Activated B cell treated with CpG ODN at 0.5 μM for 24 hours (primary cell): ENCODE measurements around the gene DIAPH3. TPM values are rescaled to one million over a fixed set of nuclear protein-coding genes. Genes with fewer than 3 reads are reported as not detected.

Experiments
- ATAC-seq: fragments of 200-7000 bp; cut with Tn5 transposase; one replicate; pipeline ENCODE4 v1.10.0; 2021; ENCODE audit warnings: low read depth, mild to moderate bottlenecking, moderate library complexity
- CTCF ChIA-PET: fragments of 350-600 bp; sonication (Branson Sonifier 250); formaldehyde crosslinking; loops from one replicate; lab custom pipeline; 2021; ENCODE audit warnings: antibody characterized with exemption; lab: Charles Lee
- POLR2A ChIA-PET: fragments of 350-600 bp; sonication (Branson Sonifier 250); formaldehyde crosslinking; loops from one replicate; lab custom pipeline; 2021; ENCODE audit warnings: antibody characterized with exemption; lab: Charles Lee
- DNase-seq: peaks from one replicate; pipeline ENCODE4 v3.0.0; 2022
- H3K27ac Mint-ChIP-seq: one replicate; pipeline ENCODE4 v1.8.0; 2020; ENCODE audit warnings: mixed read lengths
- H3K27me3 Mint-ChIP-seq: one replicate; pipeline ENCODE4 v1.8.0; 2021; ENCODE audit warnings: mixed read lengths
- H3K36me3 Mint-ChIP-seq: one replicate; pipeline ENCODE4 v1.8.0; 2021; ENCODE audit warnings: low read depth, mixed read lengths
- H3K4me1 Mint-ChIP-seq: one replicate; pipeline ENCODE4 v1.8.0; 2021; ENCODE audit warnings: mixed read lengths
- H3K4me3 Mint-ChIP-seq: one replicate; pipeline ENCODE4 v1.8.0; 2020; ENCODE audit warnings: mild to moderate bottlenecking, mixed read lengths
- H3K9me3 Mint-ChIP-seq: one replicate; pipeline ENCODE4 v1.8.0; 2020; ENCODE audit warnings: mixed read lengths
- intact Hi-C: fragments of 100-400 bp; cut with micrococcal nuclease; formaldehyde crosslinking; loops from one replicate; pipeline ENCODE4 v1.15.1; 2024
- total RNA-seq: library from RNA; stranded (reverse); gene quantifications from 2 replicates; pipeline ENCODE4 v1.2.3, GENCODE V29; 2022
- TF ChIP-seq, protein P1 (sequence below): fragments of 200-600 bp; IDR thresholded peaks from one replicate; pipeline ENCODE4 v1.8.0; 2022; ENCODE audit warnings: antibody characterized with exemption, mild to moderate bottlenecking

Gene DIAPH3
- total RNA-seq, 1 donor from 2014 or later, result 0.38 TPM

DNA sequence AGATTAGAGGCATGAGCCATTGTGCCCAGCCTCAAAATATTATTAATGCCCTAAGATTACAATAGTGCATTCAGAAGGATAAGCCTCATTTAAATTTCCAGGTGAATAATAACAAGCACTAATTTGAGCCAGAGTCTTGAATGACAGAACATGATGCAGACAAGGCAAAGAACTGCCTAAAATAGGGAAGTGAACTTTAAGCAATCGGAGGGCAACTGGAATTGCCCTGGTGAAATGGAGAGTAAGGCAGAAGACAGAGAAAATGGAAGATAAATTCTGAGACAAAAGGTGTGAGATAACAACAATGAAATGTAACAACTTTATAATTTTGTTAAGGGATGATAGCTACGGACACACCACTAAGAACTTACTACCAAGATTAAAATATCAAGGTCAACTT, 199.9 kb downstream of the DIAPH3 start:
- Mint-ChIP-seq H3K36me3 (no peaks in the 10 kb centered on the region), H3K27me3 (no peaks in the 10 kb centered on the region), H3K4me1 (no peaks in the 10 kb centered on the region), H3K9me3 (no peaks in the 10 kb centered on the region), H3K27ac (no peak overlapping the region), H3K4me3 (no peak overlapping the region)
- intact Hi-C loops, result no loop called here
- no peak for ATAC-seq
- TF ChIP-seq, protein P1, sequence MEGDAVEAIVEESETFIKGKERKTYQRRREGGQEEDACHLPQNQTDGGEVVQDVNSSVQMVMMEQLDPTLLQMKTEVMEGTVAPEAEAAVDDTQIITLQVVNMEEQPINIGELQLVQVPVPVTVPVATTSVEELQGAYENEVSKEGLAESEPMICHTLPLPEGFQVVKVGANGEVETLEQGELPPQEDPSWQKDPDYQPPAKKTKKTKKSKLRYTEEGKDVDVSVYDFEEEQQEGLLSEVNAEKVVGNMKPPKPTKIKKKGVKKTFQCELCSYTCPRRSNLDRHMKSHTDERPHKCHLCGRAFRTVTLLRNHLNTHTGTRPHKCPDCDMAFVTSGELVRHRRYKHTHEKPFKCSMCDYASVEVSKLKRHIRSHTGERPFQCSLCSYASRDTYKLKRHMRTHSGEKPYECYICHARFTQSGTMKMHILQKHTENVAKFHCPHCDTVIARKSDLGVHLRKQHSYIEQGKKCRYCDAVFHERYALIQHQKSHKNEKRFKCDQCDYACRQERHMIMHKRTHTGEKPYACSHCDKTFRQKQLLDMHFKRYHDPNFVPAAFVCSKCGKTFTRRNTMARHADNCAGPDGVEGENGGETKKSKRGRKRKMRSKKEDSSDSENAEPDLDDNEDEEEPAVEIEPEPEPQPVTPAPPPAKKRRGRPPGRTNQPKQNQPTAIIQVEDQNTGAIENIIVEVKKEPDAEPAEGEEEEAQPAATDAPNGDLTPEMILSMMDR, result no peak
- ChIA-PET POLR2A (no interaction called here), CTCF (no interaction called here)
- no peak for DNase-seq

DNA sequence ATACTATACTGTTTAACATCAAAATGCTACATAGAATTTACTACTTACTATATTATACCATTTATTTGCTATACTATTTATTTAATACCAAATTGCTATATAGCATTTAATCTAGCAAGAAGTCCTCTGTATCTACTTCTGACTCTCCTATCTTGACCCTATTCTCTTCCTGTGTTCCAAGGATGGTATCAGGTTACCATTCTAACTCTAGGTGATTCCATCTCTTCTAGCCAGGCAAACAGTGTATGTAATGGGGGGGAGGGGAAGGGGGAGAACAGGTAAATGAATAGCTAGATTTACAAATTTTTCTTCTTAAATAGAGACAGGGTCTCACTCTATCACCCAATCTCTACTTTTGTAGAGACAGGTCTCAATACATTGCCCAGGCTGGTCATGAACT, 200.3 kb downstream of the DIAPH3 start:
- Mint-ChIP-seq H3K4me3 (no peak overlapping the region), H3K27me3 (no peaks in the 10 kb centered on the region), H3K27ac (no peak overlapping the region), H3K4me1 (no peaks in the 10 kb centered on the region), H3K36me3 (no peaks in the 10 kb centered on the region), H3K9me3 (no peaks in the 10 kb centered on the region)
- POLR2A ChIA-PET, result no interaction called here
- intact Hi-C loops, result no loop called here
- CTCF ChIA-PET, result no interaction called here
- ATAC-seq (no peak), DNase-seq (no peak)
- TF ChIP-seq, protein P1, result no peak

DNA sequence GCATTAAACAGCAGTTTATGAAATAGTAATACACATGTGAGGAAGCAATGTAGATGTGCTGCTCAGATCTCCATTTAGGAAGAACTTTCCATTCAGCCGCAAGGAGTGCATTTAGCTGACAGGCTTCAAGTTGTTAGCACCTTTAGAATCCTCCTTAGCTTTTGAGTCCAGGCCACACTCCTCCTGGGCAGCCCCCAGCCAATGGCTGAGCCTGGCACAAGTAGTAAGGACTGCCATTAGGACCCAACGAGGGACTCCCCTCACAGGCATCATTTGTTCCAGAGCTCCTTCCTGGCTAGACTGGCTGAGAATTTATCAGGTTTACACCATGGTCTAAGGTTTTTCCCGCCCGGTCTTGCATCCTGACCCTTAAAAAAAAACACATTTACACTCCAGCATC, 201.4 kb downstream of the DIAPH3 start:
- H3K4me1 Mint-ChIP-seq, result no peaks in the 10 kb centered on the region
- TF ChIP-seq, protein P1, result no peak
- intact Hi-C loops, result no loop called here
- no peaks in the 10 kb centered on the region for H3K9me3 Mint-ChIP-seq
- H3K36me3 Mint-ChIP-seq, result no peaks in the 10 kb centered on the region
- no peak for ATAC-seq
- ChIA-PET POLR2A (no interaction called here), CTCF (no interaction called here)
- no peaks in the 10 kb centered on the region for H3K27me3 Mint-ChIP-seq
- H3K4me3 Mint-ChIP-seq, result no peak overlapping the region
- no peak for DNase-seq
- no peak overlapping the region for H3K27ac Mint-ChIP-seq

DNA sequence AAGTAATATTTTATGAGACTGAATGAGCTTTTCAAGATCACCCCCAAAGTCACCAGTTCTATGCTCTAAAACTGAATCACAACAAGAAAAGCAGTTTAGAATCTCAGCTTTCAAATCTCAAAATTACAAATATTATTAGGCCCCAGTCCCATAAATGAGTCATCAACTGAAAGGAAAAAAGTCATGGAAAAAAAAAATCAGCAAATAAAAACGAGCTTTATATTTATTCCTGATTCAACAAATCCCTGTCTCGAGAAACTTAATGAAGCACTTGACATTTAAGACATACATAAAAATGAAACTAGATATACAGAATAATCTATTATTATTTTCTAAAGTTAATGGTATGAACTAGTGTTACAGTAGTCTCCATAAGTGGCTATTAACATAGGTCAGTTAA, 203.0 kb downstream of the DIAPH3 start:
- ChIA-PET CTCF (interaction anchor here (0.8 kb wide), 1 partner anchor 232 kb away, joined by 3 read pairs; no protein-coding TSS in a partner anchor), POLR2A (no interaction called here)
- H3K9me3 Mint-ChIP-seq, result peaks cover 2% of the 10 kb centered on the region
- no peaks in the 10 kb centered on the region for H3K27me3 Mint-ChIP-seq
- TF ChIP-seq, protein P1, result no peak
- no peaks in the 10 kb centered on the region for H3K36me3 Mint-ChIP-seq
- ATAC-seq, result no peak
- H3K4me3 Mint-ChIP-seq, result no peak overlapping the region
- intact Hi-C loops, result no loop called here
- no peaks in the 10 kb centered on the region for H3K4me1 Mint-ChIP-seq
- no peak overlapping the region for H3K27ac Mint-ChIP-seq
- no peak for DNase-seq

DNA sequence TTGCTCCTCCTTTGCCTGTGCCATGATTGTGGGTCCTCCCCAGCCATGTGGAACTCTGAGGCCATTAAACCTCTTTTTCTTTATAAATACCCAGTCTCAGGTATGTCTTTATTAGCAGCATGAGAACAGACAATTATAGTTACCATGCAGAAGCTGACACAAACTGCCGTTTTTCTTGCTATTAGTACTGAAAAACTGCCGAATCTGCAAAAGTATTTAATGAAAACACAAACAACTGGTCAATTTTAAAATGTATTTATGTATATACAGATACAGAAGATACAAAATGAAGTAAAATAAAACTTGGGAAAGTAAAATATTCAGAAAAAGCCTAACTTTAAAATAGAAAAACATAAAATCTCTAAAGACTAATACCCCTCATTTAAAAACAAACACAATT, 206.3 kb downstream of the DIAPH3 start:
- no peak for ATAC-seq
- Mint-ChIP-seq H3K36me3 (no peaks in the 10 kb centered on the region), H3K4me1 (no peaks in the 10 kb centered on the region), H3K9me3 (peaks cover 3% of the 10 kb centered on the region), H3K27ac (no peak overlapping the region), H3K4me3 (no peak overlapping the region), H3K27me3 (no peaks in the 10 kb centered on the region)
- TF ChIP-seq, protein P1, result no peak
- CTCF ChIA-PET, result no interaction called here
- POLR2A ChIA-PET, result no interaction called here
- intact Hi-C loops, result no loop called here
- DNase-seq, result no peak
